Gastrocnemius medialis (tissue), 4 donors: Measurements from ENCODE around the gene SLC4A9. TPM values are rescaled to one million over a fixed set of nuclear protein-coding genes. Genes with fewer than 3 reads are reported as not detected.

ENCODE experiments used
- ATAC-seq, 2 donors: fragments of 150-250 bp; one replicate each; pipeline ENCODE4 v1.9.1; 2016
- DNase-seq, 2 donors: peaks; one replicate each; pipeline ENCODE4 v3.0.0-alpha.2; 2019
- H3K27ac ChIP-seq, 4 donors: fragments of 200-600 bp; sonication (generic); 1 replicate in 1 of 4; 2 replicates in 3 of 4; pipeline ENCODE4 v1.5.1; 2016 to 2018; ENCODE audit warnings: mild to moderate bottlenecking in 2 of 4, moderate library complexity in 1 of 4
- H3K27me3 ChIP-seq, 3 donors: fragments of 200-600 bp; sonication (generic) in 2 of 3; 1 replicate in 1 of 3; 2 replicates in 2 of 3; pipeline versions ENCODE4 v1.5.1 to v1.6.0; 2016 to 2019; ENCODE audit warnings: mild to moderate bottlenecking in 1 of 3, moderate library complexity in 1 of 3
- H3K36me3 ChIP-seq, 2 donors: fragments of 200-600 bp; sonication (generic) in 1 of 2; one replicate each; pipeline ENCODE4 v1.5.1; 2017 to 2018
- H3K4me1 ChIP-seq, 2 donors: fragments of 200-600 bp; sonication (generic) in 1 of 2; one replicate each; pipeline ENCODE4 v1.5.1; 2016 to 2017; ENCODE audit warnings: mild to moderate bottlenecking in 2 of 2
- H3K4me3 ChIP-seq, 4 donors: fragments of 200-600 bp; sonication (generic) in 3 of 4; 1 replicate in 1 of 4; 2 replicates in 3 of 4; pipeline ENCODE4 v1.5.1; 2016 to 2019; ENCODE audit warnings: mild to moderate bottlenecking in 2 of 4
- H3K9me3 ChIP-seq, 3 donors: fragments of 200-600 bp; sonication (generic) in 2 of 3; 1 replicate in 1 of 3; 2 replicates in 2 of 3; pipeline ENCODE4 v1.5.1; 2016 to 2019
- CTCF ChIP-seq, 5 experiments: fragments of 450-650 bp in 3 of 5; fragments of 200-600 bp in 2 of 5; sonication (generic) in 2 of 5; IDR thresholded peaks in 4 of 5; conservative IDR thresholded peaks in 1 of 5; 1 replicate in 4 of 5; 2 replicates in 1 of 5; pipeline ENCODE4 v1.5.1; 2016 to 2019; ENCODE audit warnings: antibody characterized with exemption in 5 of 5, mild to moderate bottlenecking in 3 of 5, moderate library complexity in 3 of 5
- POLR2A ChIP-seq, 2 donors: fragments of 450-650 bp; IDR thresholded peaks; one replicate each; pipeline ENCODE4 v1.6.1; 2017; ENCODE audit warnings: antibody characterized with exemption in 2 of 2, mild to moderate bottlenecking in 2 of 2, moderate library complexity in 2 of 2
- in situ Hi-C, 4 donors: fragments of 200-750 bp; cut with MboI; loops; one replicate each; pipeline versions ENCODE4 v1.15.0 to v1.8.0; 2017; ENCODE audit warnings: low sequenced_read_pairs in 4 of 4
- intact Hi-C: fragments of 100-400 bp; cut with DNase I; formaldehyde crosslinking; loops from one replicate; pipeline ENCODE4 v1.15.1; 2023; ENCODE audit warnings: low total_unique reads
- total RNA-seq, 4 donors: library from RNA; depleted of rRNA; stranded (reverse); fragments of >200 nt; gene quantifications; one replicate each; pipeline versions ENCODE4 v1.1.0 to v1.2.3, GENCODE V29; 2016

The SLC4A9 gene
- total RNA-seq, 4 donors from 2014 or later, result not detected

GRCh38 chr5:140403613-140404012, 43.6 kb downstream of the SLC4A9 start:
- intact Hi-C loops (loop anchor here (5.0 kb wide), 2 partner anchors 64 to 309 kb away; no protein-coding TSS in a partner anchor), in situ Hi-C loops (loop anchor here in 2 of 4 donors (10.0 to 25.0 kb wide), 2 partner anchors 241 to 259 kb away; partner anchors contain the start of genes DND1 (in 1 of the 2), IK (in 1 of the 2), NDUFA2 (in 1 of the 2) and WDR55 (in 1 of the 2))
- no peaks in the 10 kb centered on the region for H3K27me3 ChIP-seq
- H3K36me3 ChIP-seq, result no peaks in the 10 kb centered on the region
- no peak for ATAC-seq
- H3K4me1 ChIP-seq, result peaks cover 30 to 46% of the 10 kb centered on the region in 2 donors
- peak overlapping the region; percentile 80 to 100 (median 98) for H3K4me3 ChIP-seq
- peak overlapping the region; percentile 91 to 100 (median 98) for H3K27ac ChIP-seq
- TF ChIP-seq CTCF (IDR thresholded peaks at IDR 0.05 in 4 of 5, conservative IDR thresholded peaks at IDR 0.05 in 1 of 5) (no peak), POLR2A (IDR thresholded peaks at IDR 0.05) (no peak)
- no peaks in the 10 kb centered on the region for H3K9me3 ChIP-seq
- no peak for DNase-seq

- TF ChIP-seq POLR2A (IDR thresholded peaks at IDR 0.05) (no peak), CTCF (IDR thresholded peaks at IDR 0.05 in 4 of 5, conservative IDR thresholded peaks at IDR 0.05 in 1 of 5) (no peak)
- intact Hi-C loops, result no loop called here
- peak; percentile 56 to 81 for ATAC-seq
Measured at GRCh38 chr5:140408750-140409241, 48.8 kb downstream of the SLC4A9 start.

GRCh38 chr5:140413230-140413629, 53.2 kb downstream of the SLC4A9 start:
- no peaks in the 10 kb centered on the region for H3K27me3 ChIP-seq
- in situ Hi-C loops, result loop anchor here in 1 of 4 donors (25.0 kb wide), 1 partner anchor 249 kb away; the partner anchor contains the start of genes DND1 and WDR55
- peaks cover 30 to 40% of the 10 kb centered on the region in 2 donors for H3K4me1 ChIP-seq
- intact Hi-C loops, result no loop called here
- no peaks in the 10 kb centered on the region for H3K9me3 ChIP-seq
- no peaks in the 10 kb centered on the region for H3K36me3 ChIP-seq
- DNase-seq (no peak), ATAC-seq (no peak)
- no peak for TF ChIP-seq POLR2A (IDR thresholded peaks at IDR 0.05)
- TF ChIP-seq CTCF (IDR thresholded peaks at IDR 0.05 in 4 of 5, conservative IDR thresholded peaks at IDR 0.05 in 1 of 5), result no peak
- no peak overlapping the region for H3K4me3 ChIP-seq
- no peak overlapping the region for H3K27ac ChIP-seq

More at GRCh38 chr5:140408750-140409241, 48.8 kb downstream of the SLC4A9 start:
- in situ Hi-C loops, result loop anchor here in 2 of 4 donors (10.0 to 25.0 kb wide), 2 partner anchors 236 to 254 kb away; partner anchors contain the start of genes DND1 (in 1 of the 2), IK (in 1 of the 2), NDUFA2 (in 1 of the 2) and WDR55 (in 1 of the 2)
- H3K9me3 ChIP-seq, result no peaks in the 10 kb centered on the region
- no peaks in the 10 kb centered on the region for H3K27me3 ChIP-seq
- no peak overlapping the region for H3K4me3 ChIP-seq
- H3K4me1 ChIP-seq, result peaks cover 43 to 54% of the 10 kb centered on the region in 2 donors
- peak overlapping the region; percentile 17 to 72 (median 45) for H3K27ac ChIP-seq
- H3K36me3 ChIP-seq, result no peaks in the 10 kb centered on the region
- DNase-seq, result no peak

GRCh38 chr5:140417235-140417634, 57.2 kb downstream of the SLC4A9 start:
- Histone ChIP-seq H3K36me3 (no peaks in the 10 kb centered on the region), H3K9me3 (no peaks in the 10 kb centered on the region), H3K4me3 (no peak overlapping the region), H3K27ac (no peak overlapping the region), H3K4me1 (peaks cover 26 to 29% of the 10 kb centered on the region in 2 donors), H3K27me3 (no peaks in the 10 kb centered on the region)
- ATAC-seq (no peak), DNase-seq (no peak)
- in situ Hi-C loops (loop anchor here in 1 of 4 donors (25.0 kb wide), 1 partner anchor 245 kb away; the partner anchor contains the start of genes DND1 and WDR55), intact Hi-C loops (no loop called here)
- TF ChIP-seq CTCF (IDR thresholded peaks at IDR 0.05 in 4 of 5, conservative IDR thresholded peaks at IDR 0.05 in 1 of 5) (no peak), POLR2A (IDR thresholded peaks at IDR 0.05) (no peak)
